Ovary (tissue), 9 donors: ENCODE results near the gene CELA1. TPM values are rescaled to one million over a fixed set of nuclear protein-coding genes. Genes with fewer than 3 reads are reported as not detected.

Experiments used
- DNase-seq, 5 donors: peaks; one replicate each; pipeline ENCODE4 v3.0.0-alpha.2; 2019 to 2020
- H3K27ac ChIP-seq, 2 donors: fragments of 200-600 bp; one replicate each; pipeline versions ENCODE4 v1.5.1 to v1.8.0; 2019 to 2022
- H3K27me3 ChIP-seq: fragments of 200-600 bp; one replicate; pipeline ENCODE4 v1.8.0; 2022
- H3K36me3 ChIP-seq: fragments of 200-600 bp; sonication (generic); one replicate; pipeline ENCODE4 v1.5.1; 2019
- H3K4me1 ChIP-seq: one replicate; pipeline ENCODE4 v1.8.1; 2013; ENCODE audit warnings: mild to moderate bottlenecking, moderate library complexity; ENCODE audit not compliant: insufficient read depth
- H3K4me3 ChIP-seq: fragments of 200-600 bp; sonication (generic); one replicate; pipeline ENCODE4 v1.5.1; 2017
- H3K9me3 ChIP-seq, 2 donors: fragments of 200-600 bp in 1 of 2; sonication (generic) in 1 of 2; one replicate each; pipeline versions ENCODE4 v1.5.1 to v1.8.1; 2013 to 2019; ENCODE audit warnings: mild to moderate bottlenecking in 1 of 2, moderate library complexity in 1 of 2
- EP300 ChIP-seq: sonication (generic); formaldehyde crosslinking; IDR thresholded peaks from one replicate; pipeline ENCODE4 v1.6.1; 2017; ENCODE audit warnings: antibody characterized with exemption
- POLR2A ChIP-seq: fragments of 450-650 bp; IDR thresholded peaks from one replicate; pipeline ENCODE4 v1.6.1; 2017; ENCODE audit warnings: antibody characterized with exemption, mild to moderate bottlenecking, moderate library complexity
- WGBS, 3 donors: extraction: QIAGEN DNeasy Blood & Tissue Kit in 1 of 3; methylation state at CpG; one replicate each; pipeline versions ENCODE4 v1.1.5 to v1.1.7; 2013 to 2017; 5-methylcytosine and 5-hydroxymethylcytosine counted together
- intact Hi-C, 4 donors: fragments of 100-400 bp; cut with DNase I; formaldehyde crosslinking; loops; one replicate each; pipeline versions ENCODE4 v1.11.0 to v1.15.1; 2022 to 2023
- polyA plus RNA-seq, 2 donors: library from polyadenylated mRNA; stranded (reverse); fragments of 200-250 nt in 1 of 2; fragments of 350-450 nt in 1 of 2; fragmentation: Illumina TruSeq in 1 of 2; extraction: RNeasy Lipid Tissue Mini Kit (QIAGEN cat#74804) in 1 of 2; gene quantifications; one replicate each; pipeline ENCODE4 v1.2.3, GENCODE V29; 2013 to 2014
- total RNA-seq, 7 donors: library from RNA; depleted of rRNA in 2 of 7; stranded (reverse); fragments of >200 nt in 2 of 7; fragmentation: NEBNext Ultra II Directional in 3 of 7; extraction: Animal tissue kit (Norgen Biotek cat#: 25700) in 3 of 7; gene quantifications; one replicate each; pipeline versions ENCODE4 v1.1.0 to v1.2.4, GENCODE V29; 2016 to 2023
- TF ChIP-seq, protein P1 (sequence below), 3 donors: fragments of 450-650 bp in 2 of 3; fragments of 200-600 bp in 1 of 3; IDR thresholded peaks; one replicate each; pipeline versions ENCODE4 v1.5.1 to v1.8.0; 2016 to 2022; ENCODE audit warnings: antibody characterized with exemption in 3 of 3, mild to moderate bottlenecking in 1 of 3
- donor health status: DM: no; HTN: no; CAD: no; lungs with moderate emphysema.
- donor health status: DM: no; HTN: no; CAD: no.
- donor health status: Bipolar disorder and iron deficiency.
- donor health status: DM: yes; HTN: yes; CAD: no.
- donor health status: DM: no; HTN: no; CAD: no.
- donor health status: DM: yes; HTN: yes; CAD: no.

Gene CELA1
- total and polyA plus RNA-seq, 9 donors: not detected

DNA sequence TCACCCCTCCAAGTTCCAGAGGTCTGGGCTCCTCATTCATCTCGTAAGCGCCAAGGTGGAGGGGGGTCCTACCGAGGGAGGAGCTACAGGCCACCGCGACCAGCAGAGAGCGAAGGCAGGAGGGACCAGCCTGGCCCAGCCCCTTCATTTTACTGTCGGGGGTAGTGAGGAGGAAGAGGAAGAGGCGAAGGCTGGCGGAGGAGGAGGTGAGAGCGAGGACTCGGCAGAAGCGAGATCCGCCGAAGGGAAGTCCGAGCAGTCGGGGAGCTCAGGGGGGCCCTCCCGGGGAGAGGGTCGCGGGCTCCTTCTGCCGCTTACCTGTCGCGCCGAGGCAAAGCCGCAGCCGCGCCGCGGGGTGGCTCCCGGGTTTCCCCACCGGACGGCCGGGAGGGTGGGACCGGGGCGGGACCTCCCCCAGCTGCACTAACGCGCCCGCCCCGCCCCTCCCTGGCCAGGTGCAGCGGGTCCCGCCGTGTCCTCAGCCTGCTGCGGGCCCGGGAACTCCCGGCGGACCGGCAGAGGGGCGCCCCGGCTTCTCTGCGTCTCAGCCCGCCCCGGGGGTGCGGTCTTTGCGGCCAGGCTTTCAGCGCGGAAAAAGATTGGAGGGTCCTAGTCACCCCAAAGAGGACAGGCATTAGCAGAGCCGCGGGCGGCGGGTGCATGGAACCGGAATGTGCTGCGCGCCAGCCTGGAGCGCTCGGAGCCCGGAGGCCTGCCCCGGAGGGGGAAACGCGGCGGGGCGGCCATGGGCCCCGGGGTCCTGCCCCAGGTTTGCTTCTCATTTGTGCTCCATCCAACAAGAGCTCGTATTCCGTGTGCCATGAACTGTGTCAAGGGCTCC is 45.0 kb upstream of the CELA1 start, which contains the start of gene GALNT6:
Gene GALNT6, minus strand, starts transcription at position 124 of the 841 bp plus-strand sequence. CDS start 11,625 bp downstream, outside the sequence.
- no peaks in the 10 kb centered on the region for H3K27me3 ChIP-seq
- no peaks in the 10 kb centered on the region for H3K9me3 ChIP-seq
- H3K4me1 ChIP-seq: no peaks in the 10 kb centered on the region
- peak within 1 kb of the TSS; percentile 38 for H3K4me3 ChIP-seq
- no peaks in the 10 kb centered on the region for H3K36me3 ChIP-seq
- intact Hi-C loops: no loop called here
- no peak for DNase-seq
- 1 to 4% (median 2%) methylated on average over 45 to 73 of the region's 73 CpGs for WGBS, 3 donors
- peak within 1 kb of the TSS in 1 of 2 donors; percentile 30 for H3K27ac ChIP-seq
- TF ChIP-seq POLR2A: no peak
- TF ChIP-seq, protein P1, sequence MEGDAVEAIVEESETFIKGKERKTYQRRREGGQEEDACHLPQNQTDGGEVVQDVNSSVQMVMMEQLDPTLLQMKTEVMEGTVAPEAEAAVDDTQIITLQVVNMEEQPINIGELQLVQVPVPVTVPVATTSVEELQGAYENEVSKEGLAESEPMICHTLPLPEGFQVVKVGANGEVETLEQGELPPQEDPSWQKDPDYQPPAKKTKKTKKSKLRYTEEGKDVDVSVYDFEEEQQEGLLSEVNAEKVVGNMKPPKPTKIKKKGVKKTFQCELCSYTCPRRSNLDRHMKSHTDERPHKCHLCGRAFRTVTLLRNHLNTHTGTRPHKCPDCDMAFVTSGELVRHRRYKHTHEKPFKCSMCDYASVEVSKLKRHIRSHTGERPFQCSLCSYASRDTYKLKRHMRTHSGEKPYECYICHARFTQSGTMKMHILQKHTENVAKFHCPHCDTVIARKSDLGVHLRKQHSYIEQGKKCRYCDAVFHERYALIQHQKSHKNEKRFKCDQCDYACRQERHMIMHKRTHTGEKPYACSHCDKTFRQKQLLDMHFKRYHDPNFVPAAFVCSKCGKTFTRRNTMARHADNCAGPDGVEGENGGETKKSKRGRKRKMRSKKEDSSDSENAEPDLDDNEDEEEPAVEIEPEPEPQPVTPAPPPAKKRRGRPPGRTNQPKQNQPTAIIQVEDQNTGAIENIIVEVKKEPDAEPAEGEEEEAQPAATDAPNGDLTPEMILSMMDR (IDR thresholded peaks at IDR 0.05): no peak
- TF ChIP-seq EP300: no peak

DNA sequence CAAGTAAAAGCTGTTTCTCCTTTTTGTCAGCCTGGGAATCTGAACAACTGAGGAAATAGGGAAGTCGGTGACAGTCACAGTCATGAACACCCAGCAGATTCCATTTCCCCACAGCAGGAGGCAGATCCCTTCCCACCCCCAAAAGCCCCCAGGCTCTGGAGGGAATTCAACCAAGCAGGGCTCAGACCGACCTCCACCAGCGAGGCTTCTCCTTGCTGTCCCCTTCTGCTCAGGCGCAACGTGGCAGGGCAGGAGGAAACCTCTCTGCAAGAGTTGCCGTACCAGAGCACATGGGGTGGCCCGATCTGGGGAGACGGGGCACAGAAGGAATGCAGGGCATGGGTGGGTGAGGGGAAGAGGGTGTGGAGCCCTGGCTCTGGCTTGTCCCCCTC is 44.4 kb upstream of the CELA1 start:
- Histone ChIP-seq H3K9me3 (no peaks in the 10 kb centered on the region), H3K27me3 (no peaks in the 10 kb centered on the region), H3K36me3 (no peaks in the 10 kb centered on the region), H3K4me1 (no peaks in the 10 kb centered on the region), H3K27ac (peak overlapping the region in 1 of 2 donors; percentile 30), H3K4me3 (peak overlapping the region; percentile 38)
- WGBS, 3 donors: 40 to 47% (median 45%) methylated on average over 8 of the region's 8 CpGs
- no peak for TF ChIP-seq POLR2A
- TF ChIP-seq, protein P1 (IDR thresholded peaks at IDR 0.05): no peak
- TF ChIP-seq EP300: no peak
- intact Hi-C loops: no loop called here
- peak in 1 of 5 donors; percentile 33 for DNase-seq

DNA sequence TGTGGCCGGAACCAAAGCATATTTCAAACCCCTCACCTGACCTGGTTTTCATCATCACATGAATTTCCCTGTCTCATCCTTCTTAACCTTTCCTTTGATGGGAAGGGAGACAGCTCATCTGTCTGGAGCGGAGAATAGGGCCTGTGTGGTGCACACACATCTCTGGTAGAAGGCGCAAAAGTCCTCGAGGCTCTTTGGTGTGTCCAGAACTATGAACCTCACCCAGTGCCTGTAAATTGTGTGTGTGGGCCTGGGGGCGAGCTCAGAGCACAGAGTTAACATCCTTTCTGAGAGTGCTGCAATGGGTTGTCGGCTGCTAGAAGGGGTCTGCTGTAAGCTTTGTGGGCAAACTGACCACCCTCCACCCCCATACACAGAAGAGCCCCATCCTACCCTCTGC is 44.0 kb upstream of the CELA1 start:
- Histone ChIP-seq H3K4me3 (no peak overlapping the region), H3K27me3 (no peaks in the 10 kb centered on the region), H3K4me1 (no peaks in the 10 kb centered on the region), H3K27ac (no peak overlapping the region), H3K36me3 (no peaks in the 10 kb centered on the region), H3K9me3 (no peaks in the 10 kb centered on the region)
- TF ChIP-seq EP300 (no peak), POLR2A (no peak)
- WGBS, 3 donors: 89 to 93% (median 90%) methylated on average over 6 of the region's 6 CpGs
- DNase-seq: peak in 1 of 5 donors; percentile 15
- intact Hi-C loops: no loop called here

DNA sequence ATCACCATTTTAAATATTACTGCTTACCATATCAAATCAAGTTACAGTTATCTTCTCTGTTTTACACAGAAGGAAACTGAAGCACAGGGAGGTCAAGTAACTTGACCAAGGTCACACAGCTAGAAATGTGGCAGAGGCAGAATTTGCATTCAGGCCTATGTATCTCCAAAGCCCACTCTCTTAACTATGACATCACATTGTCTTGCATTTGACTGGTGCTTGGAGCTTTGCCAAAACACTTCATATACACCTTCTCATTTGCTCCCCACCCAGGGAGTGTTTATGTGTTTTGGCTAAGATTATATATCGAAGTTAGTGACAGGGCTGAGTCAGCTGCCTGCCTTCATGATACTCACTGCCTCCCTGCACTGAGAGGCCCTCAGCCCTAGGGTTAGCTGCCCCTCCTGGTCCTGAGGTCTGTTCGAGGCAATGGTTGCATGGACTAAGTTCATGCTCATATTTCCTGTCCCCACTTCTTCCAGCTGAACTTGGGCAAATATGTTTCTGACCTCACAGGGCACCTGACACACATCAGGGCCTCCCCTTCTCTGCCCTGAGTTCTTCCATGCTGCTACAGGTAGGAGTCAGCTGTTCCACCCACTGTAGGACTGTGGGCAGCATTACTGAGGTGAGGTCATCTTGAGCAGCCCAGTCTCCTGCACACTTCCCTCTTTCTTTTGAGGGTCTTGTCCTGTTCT is 43.0 kb upstream of the CELA1 start:
- Histone ChIP-seq H3K9me3 (no peaks in the 10 kb centered on the region), H3K27ac (no peak overlapping the region), H3K27me3 (no peaks in the 10 kb centered on the region), H3K4me3 (no peak overlapping the region), H3K4me1 (no peaks in the 10 kb centered on the region), H3K36me3 (no peaks in the 10 kb centered on the region)
- intact Hi-C loops: no loop called here
- TF ChIP-seq POLR2A (no peak), EP300 (no peak)
- TF ChIP-seq, protein P1 (IDR thresholded peaks at IDR 0.05): no peak
- WGBS, 3 donors: 83 to 94% (median 89%) methylated on average over 2 of the region's 2 CpGs
- DNase-seq: peak in 1 of 5 donors; percentile 15
